K562 (cell line): ENCODE measurements around the gene VSX2. TPM values are rescaled to one million over a fixed set of nuclear protein-coding genes. Genes with fewer than 3 reads are reported as not detected.

Experiments used
- ATAC-seq: fragments of 200-7000 bp; cut with Tn5 transposase; 3 replicates; pipeline ENCODE4 v1.9.1; 2020; ENCODE audit warnings: moderate library complexity
- BruUV-seq: library from RNA; stranded (reverse); fragments of 400-500 nt; replicated peaks from 2 replicates; lab custom pipeline; 2021; lab: Mats Ljungman, UMichigan
- CTCF ChIA-PET: fragments of 300-600 bp; formaldehyde crosslinking; extraction: SDS; loops from one replicate; lab custom pipeline; 2021; ENCODE audit warnings: low intra/inter-chr PET ratio; lab: Yijun Ruan, JAX
- POLR2A ChIA-PET: fragments of 300-600, 350-650 bp; sonication (Branson Sonifier 250); formaldehyde crosslinking; extraction: SDS; loops from one replicate; lab custom pipeline; 2021; ENCODE audit warnings: antibody characterized with exemption, inconsistent platforms; lab: Yijun Ruan, JAX
- DNase-seq, 4 experiments: peaks; one replicate each; pipeline versions ENCODE4 v3.0.0 to v3.0.0-alpha.2; 2011 to 2018; ENCODE audit warnings: low spot score in 3 of 4, mixed read lengths in 3 of 4; ENCODE audit errors: extremely low read depth in 1 of 4
- FAIRE-seq: peaks from 2 replicates; lab custom pipeline; 2011; peaks lifted over from hg19 to GRCh38; lab: Jason Lieb, UNC
- H2AFZ ChIP-seq: 2 replicates; pipeline ENCODE4 v1.6.0; 2011; ENCODE audit warnings: low read depth, low read length, control low read depth, inconsistent platforms
- H3K27ac ChIP-seq: fragments of 200-600 bp; 3 replicates; pipeline ENCODE4 v1.8.0; 2011; ENCODE audit warnings: low read depth, mild to moderate bottlenecking, control low read depth, inconsistent platforms, low read length, moderate library complexity, mixed read lengths; ENCODE audit errors: extremely low read depth
- H3K27me3 ChIP-seq, 2 experiments: fragments of 300-600 bp in 1 of 2; 2 replicates in 1 of 2; 3 replicates in 1 of 2; pipeline versions ENCODE4 v1.6.0 to v1.8.0; 2011; ENCODE audit warnings: inconsistent platforms in 2 of 2, low read length in 2 of 2, mild to moderate bottlenecking in 1 of 2, mixed read lengths in 1 of 2, moderate library complexity in 1 of 2; ENCODE audit not compliant: control insufficient read depth in 2 of 2, insufficient read depth in 2 of 2
- H3K36me3 ChIP-seq: fragments of 300-600 bp; 3 replicates; pipeline ENCODE4 v1.8.0; 2011; ENCODE audit warnings: mild to moderate bottlenecking, low read length, inconsistent platforms; ENCODE audit not compliant: control insufficient read depth, insufficient read depth
- H3K4me1 ChIP-seq, 2 experiments: fragments of 200-600 bp in 1 of 2; replicated peaks in 1 of 2; 2 replicates in 1 of 2; 3 replicates in 1 of 2; pipeline versions ENCODE4 v1.5.1 to v1.8.0; 2011; ENCODE audit warnings: inconsistent platforms in 2 of 2, low read length in 2 of 2, mild to moderate bottlenecking in 1 of 2, mixed read lengths in 1 of 2, moderate library complexity in 1 of 2; ENCODE audit not compliant: control insufficient read depth in 2 of 2, insufficient read depth in 2 of 2
- H3K4me2 ChIP-seq: 2 replicates; pipeline ENCODE4 v1.6.1; 2011; ENCODE audit warnings: low read length, control low read depth, inconsistent platforms, mixed read lengths; ENCODE audit not compliant: insufficient read depth
- H3K4me3 ChIP-seq: fragments of 200-600 bp; sonication (generic), shearing (Covaris generic); 2 replicates; pipeline ENCODE4 v1.5.1; 2016; ENCODE audit warnings: control low read depth, inconsistent platforms
- H3K79me2 ChIP-seq: fragments of 200-600 bp; 3 replicates; pipeline ENCODE4 v1.8.0; 2011; ENCODE audit warnings: low read length, inconsistent platforms; ENCODE audit not compliant: control insufficient read depth, insufficient read depth
- H3K9ac ChIP-seq, 2 experiments: 2 replicates each; pipeline versions ENCODE4 v1.6.0 to v1.6.1; 2011; ENCODE audit warnings: low read depth in 2 of 2, low read length in 2 of 2, control low read depth in 1 of 2, inconsistent platforms in 1 of 2, mild to moderate bottlenecking in 1 of 2, mixed read lengths in 1 of 2; ENCODE audit not compliant: insufficient read depth in 1 of 2
- H3K9me1 ChIP-seq: one replicate; pipeline ENCODE4 v1.6.0; 2011; ENCODE audit warnings: inconsistent platforms, mild to moderate bottlenecking, low read length, moderate library complexity; ENCODE audit not compliant: control insufficient read depth, insufficient read depth
- H3K9me3 ChIP-seq: replicated peaks from 2 replicates; pipeline ENCODE4 v1.5.1; 2011; ENCODE audit warnings: low read depth, low read length, inconsistent platforms; ENCODE audit not compliant: control insufficient read depth, insufficient read depth
- H4K20me1 ChIP-seq: replicated peaks from 2 replicates; pipeline ENCODE4 v1.6.1; 2011; ENCODE audit warnings: low read length, inconsistent platforms, mixed read lengths; ENCODE audit not compliant: control insufficient read depth, insufficient read depth
- ARID2 ChIP-seq: fragments of 450-650 bp; IDR thresholded peaks from 2 replicates; pipeline ENCODE4 v1.6.1; 2017; ENCODE audit warnings: antibody characterized with exemption, mild to moderate bottlenecking
- GTF2F1 ChIP-seq: IDR thresholded peaks from 2 replicates; pipeline ENCODE4 v1.6.1; 2011; ENCODE audit warnings: low read depth, low read length, improper control_type of control experiment
- NBN ChIP-seq: fragments of 450-650 bp; IDR thresholded peaks from 2 replicates; pipeline ENCODE4 v1.6.1; 2016; ENCODE audit warnings: low read depth, mild to moderate bottlenecking
- NFRKB ChIP-seq: fragments of 450-650 bp; IDR thresholded peaks from 2 replicates; pipeline ENCODE4 v1.6.1; 2016; ENCODE audit warnings: low read depth
- SRSF1 ChIP-seq: fragments of 200-400 bp; formaldehyde crosslinking; IDR thresholded peaks from 2 replicates; pipeline ENCODE4 v1.6.1; 2017; ENCODE audit warnings: mild to moderate bottlenecking, low read depth, low read length, moderate library complexity
- TFAM ChIP-seq: fragments of 250-450 bp; sonication (Bioruptor Pico); conservative IDR thresholded peaks from 2 replicates; pipeline ENCODE4 v1.5.0; 2021; ENCODE audit warnings: mild to moderate bottlenecking, moderate library complexity
- ZNF316 ChIP-seq: fragments of 450-650 bp; IDR thresholded peaks from 2 replicates; pipeline ENCODE4 v1.6.1; 2016
- WGBS: fragments of 100-300 bp; shearing (Covaris generic); methylation state at CpG from one replicate; pipeline ENCODE4 v1.1.6; 2016; ENCODE audit warnings: low coverage, mixed read lengths; ENCODE audit not compliant: insufficient coverage; ENCODE audit errors: missing lambda C conversion rate; 5-methylcytosine and 5-hydroxymethylcytosine counted together
- in situ Hi-C: fragments of 300-500 bp; cut with MboI; formaldehyde crosslinking; loops from 4 replicates; pipeline ENCODE4 v1.15.0; 2018; ENCODE audit warnings: inconsistent platforms, mixed read lengths
- intact Hi-C: fragments of 100-400 bp; cut with micrococcal nuclease; formaldehyde crosslinking; loops from 2 replicates; pipeline ENCODE4 v1.14.2; 2022
- polyA plus RNA-seq, 8 experiments: library from polyadenylated mRNA; depleted of rRNA in 4 of 8; stranded (reverse) in 5 of 8; unstranded in 3 of 8; fragments of >200 nt; fragmentation: Nextera tagmentation in 2 of 8; fragmentation: Illumina TruSeq in 1 of 8; extraction: Ambion mirVana in 2 of 8; extraction: Trizol in 1 of 8; gene quantifications; 2 replicates each; pipeline versions ENCODE4 v1.2.1 to v1.2.3, GENCODE V29; 2011 to 2014; ENCODE audit warnings: inconsistent platforms in 1 of 8, missing spikeins in 1 of 8
- total RNA-seq, 7 experiments: library from RNA; depleted of rRNA in 6 of 7; stranded (reverse); fragments of >200 nt in 6 of 7; fragmentation: Illumina TruSeq in 2 of 7; extraction: Trizol in 2 of 7; gene quantifications; 2 replicates each; pipeline versions ENCODE4 v1.2.1 to v1.2.3, GENCODE V29; 2011 to 2021; ENCODE audit warnings: low replicate concordance in 1 of 7
- TF ChIP-seq, protein P1 (sequence below), 2 experiments: IDR thresholded peaks; 2 replicates each; pipeline ENCODE4 v1.6.1; 2011; ENCODE audit warnings: borderline replicate concordance in 1 of 2, control low read depth in 1 of 2, low read depth in 1 of 2, low read length in 1 of 2, mild to moderate bottlenecking in 1 of 2, mixed read lengths in 1 of 2, moderate library complexity in 1 of 2; ENCODE audit not compliant: insufficient read depth in 1 of 2, insufficient read length in 1 of 2, poor library complexity in 1 of 2, severe bottlenecking in 1 of 2; ENCODE audit errors: extremely low read depth in 1 of 2
- TF ChIP-seq, protein P2 (sequence below): fragments of 450-650 bp; IDR thresholded peaks from 2 replicates; pipeline ENCODE4 v1.7.0; 2016; ENCODE audit warnings: borderline replicate concordance
- TF ChIP-seq, protein P3 (sequence below): fragments of 450-650 bp; formaldehyde crosslinking; conservative IDR thresholded peaks from 2 replicates; pipeline ENCODE4 v1.4.0; 2022; ENCODE audit warnings: mild to moderate bottlenecking, missing genetic modification characterization

VSX2 gene
- total and polyA plus RNA-seq, 9 of the 15 experiments (the other 6 are each of a cell fraction or from before 2014, with no cell fraction given) = 0.04 TPM; not detected in 8

DNA sequence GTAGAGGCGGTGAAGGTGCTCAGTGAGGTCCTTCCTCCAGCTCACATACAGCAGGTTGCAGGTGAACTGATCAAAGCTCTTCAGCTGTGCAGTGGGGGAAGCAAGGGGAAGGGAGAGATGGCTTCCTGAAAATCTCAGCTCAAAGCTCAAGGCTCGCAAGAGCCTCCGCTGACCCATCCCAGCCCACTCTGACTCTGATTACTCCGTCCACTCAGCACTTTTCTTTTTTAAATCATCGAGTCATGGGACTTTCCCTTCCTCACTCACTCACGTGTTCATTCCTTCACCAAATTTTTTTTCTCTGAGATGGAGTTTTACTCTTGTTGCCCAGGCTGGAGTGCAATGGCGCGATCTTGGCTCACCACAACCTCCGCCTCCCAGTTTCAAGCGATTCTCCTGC is 58.7 kb downstream of the VSX2 start:
- Histone ChIP-seq H3K9me1 (no peaks in the 10 kb centered on the region), H3K9me3 (no peaks in the 10 kb centered on the region), H3K4me3 (no peak overlapping the region), H2AFZ (no peak overlapping the region), H3K4me2 (no peak overlapping the region), H3K36me3 (peaks cover 15% of the 10 kb centered on the region; the same call in 2 of the 3 replicates)
- no peak for DNase-seq
- ATAC-seq = no peak
- no peak for FAIRE-seq
- POLR2A ChIA-PET = no interaction called here
- TF ChIP-seq GTF2F1 (no peak), ZNF316 (peak; percentile 49)
- TF ChIP-seq, all 486 proteins: peak for 1
- Histone ChIP-seq H3K79me2 (peaks cover 19% of the 10 kb centered on the region), H4K20me1 (peaks cover 5% of the 10 kb centered on the region; the same call in 1 of the 2 replicates), H3K9ac (no peak overlapping the region), H3K27ac (no peak overlapping the region), H3K4me1 (peaks cover 0 to 4% of the 10 kb centered on the region in 2 experiments; a peak in 3 of 5 replicates), H3K27me3 (no peaks in the 10 kb centered on the region)
- no TSS peak for BruUV-seq
- in situ Hi-C loops = no loop called here
- CTCF ChIA-PET = no interaction called here
- intact Hi-C loops = no loop called here
- WGBS = 84% methylated on average over 6 of the region's 10 CpGs

DNA sequence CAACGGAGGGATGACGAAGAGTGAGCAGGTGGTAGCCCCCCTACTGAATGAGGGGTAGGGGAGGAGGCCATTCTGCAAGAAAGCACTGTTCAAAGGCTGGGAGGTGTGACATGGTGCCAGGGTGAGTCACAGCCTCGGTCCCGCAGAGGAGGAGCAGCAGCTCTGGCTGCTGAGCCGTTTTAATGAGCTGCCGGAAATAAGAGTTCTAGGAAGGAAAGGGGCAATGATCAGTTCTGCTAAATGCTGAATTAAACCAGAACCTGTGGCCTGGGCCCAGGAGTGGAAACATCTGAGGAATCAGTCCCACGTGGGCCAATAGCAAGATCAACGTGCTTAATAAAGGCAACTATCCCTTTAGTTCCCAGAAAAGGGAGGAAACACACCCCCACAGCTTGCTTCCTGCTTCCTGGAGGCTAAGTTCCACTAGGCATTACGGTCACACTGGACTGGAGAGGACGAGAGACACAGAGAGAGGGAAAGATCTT is 59.9 kb downstream of the VSX2 start:
- no peak overlapping the region for H3K4me3 ChIP-seq
- in situ Hi-C loops (no loop called here), intact Hi-C loops (no loop called here)
- H3K79me2 ChIP-seq = peaks cover 19% of the 10 kb centered on the region
- H3K36me3 ChIP-seq = peaks cover 15% of the 10 kb centered on the region; the same call in 2 of the 3 replicates
- no peaks in the 10 kb centered on the region for H3K27me3 ChIP-seq
- BruUV-seq = no TSS peak
- no peak overlapping the region for H3K27ac ChIP-seq
- H3K4me2 ChIP-seq = no peak overlapping the region
- H3K9me3 ChIP-seq = no peaks in the 10 kb centered on the region
- DNase-seq (no peak), ATAC-seq (no peak), FAIRE-seq (no peak)
- 52% methylated on average over 6 of the region's 10 CpGs for WGBS
- H2AFZ ChIP-seq = no peak overlapping the region
- ChIA-PET POLR2A (interaction anchor here (0.7 kb wide), 1 partner anchor 24 kb away, joined by 3 read pairs; no protein-coding TSS in a partner anchor), CTCF (no interaction called here)
- peaks cover 5% of the 10 kb centered on the region; the same call in 1 of the 2 replicates for H4K20me1 ChIP-seq
- H3K9ac ChIP-seq = no peak overlapping the region; a peak in 1 of 4 replicates
- peaks cover 0 to 7% of the 10 kb centered on the region in 2 experiments; a peak in 3 of 5 replicates for H3K4me1 ChIP-seq
- H3K9me1 ChIP-seq = no peaks in the 10 kb centered on the region
- TF ChIP-seq SRSF1 (no peak), NBN (no peak), TFAM (CRISPR knock-in tag) (no peak), ARID2 (no peak), NFRKB (no peak)
- TF ChIP-seq, protein P1, sequence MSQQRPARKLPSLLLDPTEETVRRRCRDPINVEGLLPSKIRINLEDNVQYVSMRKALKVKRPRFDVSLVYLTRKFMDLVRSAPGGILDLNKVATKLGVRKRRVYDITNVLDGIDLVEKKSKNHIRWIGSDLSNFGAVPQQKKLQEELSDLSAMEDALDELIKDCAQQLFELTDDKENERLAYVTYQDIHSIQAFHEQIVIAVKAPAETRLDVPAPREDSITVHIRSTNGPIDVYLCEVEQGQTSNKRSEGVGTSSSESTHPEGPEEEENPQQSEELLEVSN (IDR thresholded peaks at IDR 0.05; ENCODE audit: borderline replicate concordance in 1 of 2, extremely low read depth in 1 of 2, insufficient read depth in 1 of 2, insufficient read length in 1 of 2, low read depth in 1 of 2, low read length in 1 of 2, poor library complexity in 1 of 2, severe bottlenecking in 1 of 2) = no peak
- TF ChIP-seq, protein P2, sequence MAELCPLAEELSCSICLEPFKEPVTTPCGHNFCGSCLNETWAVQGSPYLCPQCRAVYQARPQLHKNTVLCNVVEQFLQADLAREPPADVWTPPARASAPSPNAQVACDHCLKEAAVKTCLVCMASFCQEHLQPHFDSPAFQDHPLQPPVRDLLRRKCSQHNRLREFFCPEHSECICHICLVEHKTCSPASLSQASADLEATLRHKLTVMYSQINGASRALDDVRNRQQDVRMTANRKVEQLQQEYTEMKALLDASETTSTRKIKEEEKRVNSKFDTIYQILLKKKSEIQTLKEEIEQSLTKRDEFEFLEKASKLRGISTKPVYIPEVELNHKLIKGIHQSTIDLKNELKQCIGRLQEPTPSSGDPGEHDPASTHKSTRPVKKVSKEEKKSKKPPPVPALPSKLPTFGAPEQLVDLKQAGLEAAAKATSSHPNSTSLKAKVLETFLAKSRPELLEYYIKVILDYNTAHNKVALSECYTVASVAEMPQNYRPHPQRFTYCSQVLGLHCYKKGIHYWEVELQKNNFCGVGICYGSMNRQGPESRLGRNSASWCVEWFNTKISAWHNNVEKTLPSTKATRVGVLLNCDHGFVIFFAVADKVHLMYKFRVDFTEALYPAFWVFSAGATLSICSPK = no peak
- TF ChIP-seq, protein P3, sequence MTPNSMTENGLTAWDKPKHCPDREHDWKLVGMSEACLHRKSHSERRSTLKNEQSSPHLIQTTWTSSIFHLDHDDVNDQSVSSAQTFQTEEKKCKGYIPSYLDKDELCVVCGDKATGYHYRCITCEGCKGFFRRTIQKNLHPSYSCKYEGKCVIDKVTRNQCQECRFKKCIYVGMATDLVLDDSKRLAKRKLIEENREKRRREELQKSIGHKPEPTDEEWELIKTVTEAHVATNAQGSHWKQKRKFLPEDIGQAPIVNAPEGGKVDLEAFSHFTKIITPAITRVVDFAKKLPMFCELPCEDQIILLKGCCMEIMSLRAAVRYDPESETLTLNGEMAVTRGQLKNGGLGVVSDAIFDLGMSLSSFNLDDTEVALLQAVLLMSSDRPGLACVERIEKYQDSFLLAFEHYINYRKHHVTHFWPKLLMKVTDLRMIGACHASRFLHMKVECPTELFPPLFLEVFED (CRISPR knock-in tag) = no peak
